ENCODE results near the gene NT5DC3.

The NT5DC3 gene

GRCh38 chr12:103783744-103784664 lies 57.0 kb downstream of the NT5DC3 start:
- no peak for DNase-seq (ENCODE audit: low read depth in 3 of 3)

- no peak for DNase-seq (ENCODE audit: low read depth in 3 of 3)
These were observed 58.6 kb downstream of the NT5DC3 start for GRCh38 chr12:103782399-103782798.

- no peak for DNase-seq (ENCODE audit: low read depth in 3 of 3)
These were observed 60.0 kb downstream of the NT5DC3 start for GRCh38 chr12:103780992-103781391.

- no peak for DNase-seq (ENCODE audit: low read depth in 3 of 3)
These were observed 61.0 kb downstream of the NT5DC3 start for GRCh38 chr12:103780093-103780440.

- DNase-seq (ENCODE audit: low read depth in 3 of 3) = no peak
These were observed 61.5 kb downstream of the NT5DC3 start for GRCh38 chr12:103779410-103780092.

GRCh38 chr12:103778781-103779180 lies 62.3 kb downstream of the NT5DC3 start:
- DNase-seq (ENCODE audit: low read depth in 3 of 3) = no peak

GRCh38 chr12:103774977-103775560 lies 66.0 kb downstream of the NT5DC3 start:
- no peak for DNase-seq (ENCODE audit: low read depth in 3 of 3)

GRCh38 chr12:103773109-103773910 lies 67.7 kb downstream of the NT5DC3 start:
- DNase-seq (ENCODE audit: low read depth in 3 of 3) = no peak

- DNase-seq (ENCODE audit: low read depth in 3 of 3) = no peak
These were observed 68.5 kb downstream of the NT5DC3 start for GRCh38 chr12:103772367-103773108.

GRCh38 chr12:103771466-103771865 lies 69.6 kb downstream of the NT5DC3 start:
- DNase-seq (ENCODE audit: low read depth in 3 of 3) = no peak

- no peak for DNase-seq (ENCODE audit: low read depth in 3 of 3)
These were observed 71.6 kb downstream of the NT5DC3 start for GRCh38 chr12:103769240-103769945.

- DNase-seq (ENCODE audit: low read depth in 3 of 3) = no peak
These were observed 72.4 kb downstream of the NT5DC3 start for GRCh38 chr12:103768467-103769123.

GRCh38 chr12:103766028-103766427 lies 75.0 kb downstream of the NT5DC3 start:
- DNase-seq (ENCODE audit: low read depth in 3 of 3) = no peak

- DNase-seq (ENCODE audit: low read depth in 3 of 3) = no peak
These were observed 75.7 kb downstream of the NT5DC3 start for GRCh38 chr12:103765322-103765721.

- DNase-seq (ENCODE audit: low read depth in 3 of 3) = no peak
These were observed 78.6 kb downstream of the NT5DC3 start for GRCh38 chr12:103762473-103762872.

- DNase-seq (ENCODE audit: low read depth in 3 of 3) = no peak
These were observed 82.5 kb downstream of the NT5DC3 start for GRCh38 chr12:103758310-103759089.

- no peak for DNase-seq (ENCODE audit: low read depth in 3 of 3)
These were observed 83.8 kb downstream of the NT5DC3 start for GRCh38 chr12:103757248-103757647.

- no peak for DNase-seq (ENCODE audit: low read depth in 3 of 3)
These were observed 84.6 kb downstream of the NT5DC3 start for GRCh38 chr12:103756443-103756842.

GRCh38 chr12:103755425-103755824 lies 85.6 kb downstream of the NT5DC3 start:
- DNase-seq (ENCODE audit: low read depth in 3 of 3) = no peak
